MCF 10A (cell line): Measurements from ENCODE around the gene HAT1. TPM values are rescaled to one million over a fixed set of nuclear protein-coding genes. Genes with fewer than 3 reads are reported as not detected.

Experiments used
- total RNA-seq: library from RNA; stranded (reverse); gene quantifications from 2 replicates; pipeline ENCODE4 v1.2.3, GENCODE V29; 2022

Gene HAT1
- total RNA-seq, 1 experiment from 2014 or later: 40.7 TPM

Other genes starting within 250 kb of the HAT1 start
- 77.7 and 82.7 TPM in 2 replicates for gene DYNC1I2, start 235.0 kb upstream of the HAT1 start, total RNA-seq
- gene SLC25A12, start 28.2 kb upstream of the HAT1 start, total RNA-seq: 11.5 and 12.5 TPM in 2 replicates
- gene METAP1D, start 77.5 kb downstream of the HAT1 start, total RNA-seq: 9.3 and 9.8 TPM in 2 replicates
- 0.77 and 0.81 TPM in 2 replicates for gene DLX1, start 163.0 kb downstream of the HAT1 start, total RNA-seq
- 1.1 and 1.9 TPM in 2 replicates for gene DLX2, start 180.4 kb downstream of the HAT1 start, total RNA-seq